ELR (cell line): ENCODE data around the gene GAB2.
A peak's percentile ranks its signal among the peaks of the same experiment; 100 is the strongest.
"Not testable (repeated sequence)": the region's sequence is repeated elsewhere in the genome, so short reads cannot be mapped to it uniquely, and the experiment has no call there.

Experiments used
- DNase-seq: peaks from one replicate; pipeline ENCODE4 v3.0.0-alpha.2; 2015; ENCODE audit warnings: low read depth

Gene GAB2

DNA sequence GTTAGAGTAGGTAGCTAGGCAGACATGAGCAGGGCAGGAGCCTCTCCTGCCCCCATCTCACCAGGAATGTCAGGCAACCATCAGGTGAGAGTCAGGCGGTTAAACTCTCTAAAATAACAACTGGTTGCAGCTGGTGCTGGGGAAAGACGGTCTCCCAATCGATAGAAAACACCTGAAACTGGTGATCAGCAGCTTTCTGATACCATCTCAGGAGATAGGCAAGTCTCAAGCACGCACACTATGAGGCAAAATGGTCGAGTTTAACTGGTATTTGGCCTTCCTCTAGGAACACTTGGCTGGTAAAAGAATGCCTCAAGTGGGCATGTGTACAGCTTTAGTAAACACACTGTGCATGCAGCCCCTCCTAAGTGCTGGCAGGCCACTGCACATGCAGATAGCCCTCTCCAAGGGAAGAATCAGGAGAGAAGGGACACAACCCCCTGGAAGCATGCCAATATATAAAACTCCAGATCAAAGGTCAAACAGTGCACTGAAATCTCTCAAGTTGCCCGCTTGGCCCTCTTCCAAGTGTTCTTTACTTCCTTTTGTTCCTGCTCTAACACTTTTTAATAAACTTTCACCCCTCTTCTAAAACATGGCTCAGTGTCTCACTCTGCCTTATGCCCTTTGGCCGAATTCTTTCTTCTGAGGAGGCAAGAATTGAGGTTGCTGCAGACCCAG is 140.2 kb downstream of the GAB2 start:
- DNase-seq = no peak

DNA sequence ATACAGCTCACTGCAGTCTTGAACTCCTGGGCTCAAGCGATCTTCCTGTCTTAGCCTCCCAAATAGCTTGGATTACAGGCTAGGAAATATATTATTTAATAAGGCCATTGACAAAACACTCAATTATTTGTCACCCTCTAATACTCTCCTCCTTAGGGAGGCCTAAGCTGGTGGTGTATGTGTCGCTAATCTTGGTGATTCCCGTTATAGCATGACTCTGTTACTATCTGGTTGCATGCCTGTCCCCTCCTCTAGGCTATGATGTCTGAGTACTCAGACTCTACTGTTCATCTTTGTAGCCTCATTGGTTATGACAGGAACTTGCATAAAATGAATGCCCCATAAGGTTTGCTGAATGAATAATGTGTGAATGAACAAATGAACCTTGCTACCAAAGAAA is 141.3 kb downstream of the GAB2 start:
- DNase-seq = no peak

DNA sequence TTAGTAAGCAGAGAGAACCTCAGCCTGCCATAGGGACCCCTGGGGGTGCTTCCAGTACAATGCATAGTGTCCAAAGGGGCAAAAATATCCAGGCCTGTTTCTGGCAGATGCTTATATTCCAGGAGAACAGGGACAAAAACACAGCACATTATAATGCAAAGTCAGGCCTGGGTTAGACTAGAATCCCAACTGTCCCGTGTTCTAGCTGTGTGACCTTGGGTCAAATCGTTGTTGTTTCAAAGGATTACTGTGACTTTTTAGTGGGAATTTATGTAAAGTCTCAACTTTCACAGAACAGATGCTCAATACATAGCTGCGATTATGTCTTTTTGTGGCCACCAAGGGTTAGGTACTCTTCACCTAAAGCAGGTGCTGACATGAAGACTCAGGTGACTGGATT is 142.9 kb downstream of the GAB2 start:
- no peak for DNase-seq

DNA sequence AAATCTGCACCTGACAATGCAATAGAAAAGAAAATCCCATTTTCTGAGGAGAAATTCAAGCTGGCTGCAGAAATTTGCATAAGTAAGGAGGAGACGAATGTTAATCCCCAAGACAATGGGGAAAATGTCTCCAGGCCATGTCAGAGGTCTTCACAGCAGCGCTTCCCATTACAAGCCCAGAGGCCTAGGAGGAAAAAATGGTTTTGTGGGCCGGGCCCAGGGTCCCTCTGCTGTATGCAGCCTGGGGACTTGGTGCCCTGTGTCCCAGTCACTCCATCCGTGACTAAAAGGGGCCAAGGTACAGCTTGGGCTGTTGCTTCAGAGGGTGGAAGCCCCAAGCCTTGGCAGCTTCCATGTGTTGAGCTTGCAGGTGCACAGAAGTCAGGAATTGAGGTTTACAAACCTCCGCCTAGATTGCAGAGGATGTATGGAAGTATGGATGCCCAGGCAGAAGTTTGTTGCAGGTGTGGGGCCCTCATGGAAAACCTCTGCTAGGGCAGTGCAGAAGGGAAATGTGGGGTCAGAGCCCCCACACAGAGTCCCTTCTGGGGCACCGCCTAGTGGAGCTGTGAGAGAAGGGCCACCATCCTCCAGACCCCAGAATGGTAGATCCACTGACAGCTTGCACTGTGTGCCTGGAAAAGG is 144.9 kb downstream of the GAB2 start:
- not testable (repeated sequence) for DNase-seq

DNA sequence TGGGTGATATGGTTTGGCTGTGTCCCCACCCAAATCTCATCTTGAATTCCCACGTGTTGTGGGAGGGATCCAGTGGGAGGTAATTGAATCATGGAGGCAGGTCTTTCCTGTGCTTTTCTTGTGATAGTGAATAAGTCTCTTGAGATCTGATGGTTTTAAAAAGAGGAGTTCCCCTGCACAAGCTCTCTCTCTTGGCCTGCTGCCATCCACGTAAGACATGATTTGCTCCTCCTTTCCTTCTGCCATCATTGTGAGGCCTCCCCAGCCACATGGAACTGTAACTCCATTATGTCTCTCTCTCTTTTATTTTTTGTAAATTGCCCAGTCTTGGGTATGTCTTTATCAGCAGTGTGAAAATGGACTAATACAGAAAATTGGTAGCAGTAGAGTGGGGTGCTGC is 145.8 kb downstream of the GAB2 start:
- DNase-seq = not testable (repeated sequence)

DNA sequence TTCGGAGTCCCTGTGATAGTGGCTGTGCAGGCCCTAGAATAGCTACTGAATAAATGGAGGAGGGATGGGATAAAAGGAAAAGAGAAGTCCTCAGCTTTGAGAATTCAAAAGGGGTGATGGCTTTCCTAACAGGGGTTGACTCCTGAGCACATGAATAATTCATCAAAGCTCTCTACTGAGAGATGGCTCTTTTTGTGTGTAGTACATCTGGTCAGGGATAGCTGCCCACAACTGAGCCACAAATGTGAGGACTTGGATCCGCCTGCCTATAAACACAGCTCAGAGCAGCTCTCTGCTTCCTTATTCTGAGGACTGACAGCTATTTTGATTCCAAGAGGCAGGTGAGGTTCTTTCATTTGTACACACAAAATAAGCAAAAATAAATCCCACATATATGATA is 146.6 kb downstream of the GAB2 start:
- DNase-seq = no peak

DNA sequence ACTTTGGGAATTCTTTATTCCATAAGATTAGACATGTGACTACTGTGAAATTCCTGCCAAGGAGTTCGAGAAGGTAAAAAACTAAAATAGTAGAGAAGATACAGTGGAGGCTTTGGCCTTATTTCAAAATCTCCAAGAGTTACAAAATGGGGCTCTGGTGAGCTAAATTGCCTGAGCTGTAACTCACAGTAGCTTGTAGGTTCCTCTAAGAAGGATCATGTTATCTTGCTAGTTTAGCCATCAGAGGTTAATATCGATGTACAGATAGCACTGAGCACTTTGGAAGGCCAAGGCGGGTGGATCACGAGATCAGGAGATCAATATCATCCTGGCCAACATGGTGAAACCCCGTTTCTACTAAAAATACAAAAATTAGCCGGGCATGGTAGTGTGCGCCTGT is 147.8 kb downstream of the GAB2 start:
- DNase-seq = no peak

DNA sequence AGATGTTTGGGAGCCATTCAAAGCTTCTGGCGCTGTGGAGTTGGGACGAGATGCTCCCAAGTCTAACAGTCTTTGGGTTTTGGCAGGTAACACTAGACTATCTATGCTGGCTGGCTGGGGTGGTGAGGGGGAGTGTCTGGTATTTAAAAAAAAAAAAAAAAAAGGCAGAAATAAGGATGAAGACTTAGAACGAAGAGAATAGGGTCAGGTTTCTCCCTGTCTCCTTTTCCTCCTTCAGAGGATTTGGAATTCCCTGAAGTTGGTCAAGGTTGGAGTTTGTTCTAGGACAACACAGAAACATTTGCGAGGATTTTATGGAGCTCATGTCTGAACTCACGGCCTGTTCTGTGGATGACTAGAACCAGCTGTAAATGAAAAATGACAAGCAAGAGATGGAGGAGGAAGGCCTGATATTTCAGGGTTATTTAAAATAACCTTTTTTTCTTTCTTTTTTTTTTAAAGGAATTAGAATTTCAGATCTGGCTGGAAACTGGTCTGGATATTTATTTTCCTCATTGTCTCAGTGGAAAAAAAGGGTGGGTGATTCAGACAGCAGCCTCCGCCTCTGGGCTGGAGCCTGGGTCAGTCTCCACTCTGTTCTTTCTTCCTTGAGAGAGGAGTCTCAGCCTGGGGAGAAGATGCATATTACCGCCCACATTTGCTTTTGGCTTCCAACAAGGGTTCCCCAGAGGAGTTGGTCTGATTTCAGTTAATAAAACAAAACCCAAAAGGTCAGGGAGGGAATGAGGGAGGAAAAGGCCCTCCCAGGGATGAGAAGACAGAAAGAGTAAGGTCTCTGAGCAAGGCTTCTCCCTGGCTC is 148.8 kb downstream of the GAB2 start:
- DNase-seq = no peak

DNA sequence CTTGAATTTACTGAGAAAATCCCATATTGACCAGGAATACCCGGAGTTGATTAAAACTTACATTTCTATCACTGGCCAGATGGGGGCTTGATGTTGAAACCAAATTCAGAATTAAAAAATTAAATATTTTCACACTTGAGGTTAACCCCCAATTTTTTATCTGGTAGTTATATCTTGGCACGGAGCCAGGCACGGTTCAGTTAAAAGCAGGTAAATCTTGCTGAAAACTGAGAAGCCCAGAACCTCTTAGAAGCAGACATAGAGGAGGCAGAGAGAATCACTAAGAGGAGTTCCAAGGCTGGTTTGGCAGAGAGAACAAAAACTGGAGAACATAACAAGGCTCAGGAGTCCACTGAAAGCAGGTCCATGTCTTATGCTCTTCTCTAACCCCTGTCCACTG is 151.2 kb downstream of the GAB2 start:
- DNase-seq = no peak

DNA sequence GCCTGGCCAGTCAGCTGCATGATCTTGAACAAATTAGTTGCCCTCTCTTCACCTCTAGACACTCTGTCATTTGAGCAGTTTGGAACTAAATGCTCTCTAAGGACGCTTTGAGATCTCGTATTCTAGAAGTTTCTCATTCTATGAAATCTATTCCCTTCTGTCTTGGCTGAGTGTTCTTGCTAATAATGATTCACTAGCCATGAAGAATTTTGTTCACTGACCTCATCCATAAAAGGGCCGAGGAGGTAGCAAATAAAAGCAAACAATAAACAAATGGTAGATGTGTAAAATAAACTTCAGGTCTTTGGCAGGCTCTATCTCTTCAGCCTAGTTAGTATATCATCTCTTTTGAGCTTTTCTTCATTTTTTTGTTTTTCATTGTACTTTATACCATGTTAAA is 152.3 kb downstream of the GAB2 start:
- peak; percentile 23 for DNase-seq

DNA sequence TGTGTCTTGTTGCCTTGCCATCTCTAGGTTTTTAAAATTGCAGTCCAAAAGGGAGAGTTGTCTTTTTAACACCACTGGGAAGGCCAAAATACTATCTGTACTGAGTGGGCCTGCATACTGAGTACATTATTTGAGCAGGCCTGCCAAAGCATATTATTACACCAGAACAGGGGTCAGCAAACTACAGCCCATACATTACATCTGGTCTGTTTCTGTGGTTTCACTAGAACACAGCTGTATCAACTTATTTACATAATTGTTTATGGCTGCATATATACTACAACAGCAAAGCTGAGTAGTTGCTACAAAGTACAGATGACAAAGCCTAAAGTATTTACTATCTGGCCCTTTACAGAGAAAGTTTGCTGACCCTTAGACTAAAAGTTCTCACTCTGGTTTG is 154.9 kb downstream of the GAB2 start:
- no peak for DNase-seq

DNA sequence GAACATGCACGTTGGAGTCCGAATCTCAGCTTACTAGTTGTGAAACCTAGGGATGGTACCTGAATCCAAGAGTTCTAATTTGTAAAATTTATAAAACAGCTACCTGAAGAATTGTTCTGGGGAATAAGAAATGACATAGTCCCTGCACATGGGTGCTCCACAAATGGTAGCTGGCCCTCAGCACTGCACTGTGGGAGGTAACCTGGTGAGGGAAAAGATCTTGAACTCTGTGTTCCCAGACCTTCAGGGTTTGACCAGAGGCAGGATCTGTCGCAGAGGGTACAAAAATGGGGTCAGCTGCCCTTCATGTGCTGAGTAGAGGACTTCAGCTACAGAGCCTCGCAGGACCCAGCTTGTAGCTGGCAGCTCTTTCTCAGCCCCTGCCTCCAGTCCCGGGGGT is 155.4 kb downstream of the GAB2 start:
- no peak for DNase-seq

DNA sequence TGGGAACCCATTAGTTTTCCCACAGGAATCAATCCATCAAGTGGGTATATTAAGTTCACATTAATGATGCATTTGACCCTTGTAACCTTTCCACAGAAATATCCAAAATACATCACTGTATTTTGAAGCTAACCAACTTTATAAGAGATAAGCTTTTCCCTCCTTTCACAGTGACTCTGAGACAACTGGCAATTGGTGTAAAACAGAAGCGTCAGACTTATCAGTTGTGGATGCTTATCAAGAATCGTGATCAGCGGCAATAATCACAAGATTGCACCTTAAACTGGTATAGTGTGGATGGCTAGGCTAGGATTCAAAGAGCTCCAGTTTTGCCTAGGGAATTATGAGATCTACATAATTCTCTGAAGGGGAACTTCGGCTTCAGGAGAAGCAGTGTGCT is 155.8 kb downstream of the GAB2 start:
- DNase-seq = no peak

DNA sequence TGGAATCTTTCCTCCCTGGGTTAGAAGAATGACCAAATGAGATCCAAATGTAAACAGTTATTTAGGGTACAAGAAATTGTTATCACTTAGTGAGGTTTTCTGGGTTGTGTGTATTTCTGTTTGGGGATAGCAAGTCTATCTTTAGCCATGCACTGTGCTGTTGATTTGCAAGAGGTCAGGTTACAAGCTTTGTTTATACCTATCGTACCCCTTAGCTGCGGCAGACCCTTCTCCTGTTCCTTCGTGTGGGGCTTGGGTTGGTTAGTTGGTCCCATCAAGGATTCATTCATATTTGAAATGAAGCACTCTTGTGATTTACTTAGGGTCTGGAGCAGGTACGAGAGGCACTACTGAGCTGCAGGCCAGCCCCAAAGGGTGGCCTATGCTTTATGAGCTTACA is 156.3 kb downstream of the GAB2 start:
- DNase-seq = no peak

DNA sequence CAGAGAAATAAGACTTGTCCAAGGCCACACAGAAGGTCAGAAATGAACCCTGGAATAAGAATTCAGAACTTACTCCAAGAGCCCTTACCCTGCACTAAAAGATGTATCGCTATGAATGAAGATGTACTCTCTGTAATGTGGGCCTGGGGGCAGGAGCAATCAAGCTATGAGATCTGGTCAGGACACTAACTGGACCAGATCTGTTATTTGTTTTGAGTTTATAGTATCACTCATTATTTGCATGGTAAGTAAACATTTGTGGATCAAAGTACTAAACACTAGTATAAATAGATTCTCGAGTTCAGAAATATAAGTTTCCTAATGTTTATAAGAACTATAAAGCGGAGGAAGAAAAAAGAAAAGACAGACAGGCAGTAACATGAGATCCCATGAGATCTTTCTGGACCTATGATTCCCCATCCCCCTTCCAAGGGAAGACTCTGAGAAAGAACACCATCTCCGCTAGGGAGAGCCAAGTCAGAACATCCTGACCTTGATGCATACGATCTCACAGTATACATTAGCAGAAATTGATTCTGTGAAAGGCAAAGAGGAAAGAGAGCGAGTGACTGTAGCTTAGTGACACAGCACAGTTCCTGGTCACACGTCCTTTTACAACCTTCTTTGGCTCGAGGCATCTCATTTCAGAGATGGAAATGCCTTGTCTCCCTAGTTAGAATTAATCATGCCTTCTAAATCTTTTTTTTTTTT is 157.7 kb downstream of the GAB2 start:
- no peak for DNase-seq

DNA sequence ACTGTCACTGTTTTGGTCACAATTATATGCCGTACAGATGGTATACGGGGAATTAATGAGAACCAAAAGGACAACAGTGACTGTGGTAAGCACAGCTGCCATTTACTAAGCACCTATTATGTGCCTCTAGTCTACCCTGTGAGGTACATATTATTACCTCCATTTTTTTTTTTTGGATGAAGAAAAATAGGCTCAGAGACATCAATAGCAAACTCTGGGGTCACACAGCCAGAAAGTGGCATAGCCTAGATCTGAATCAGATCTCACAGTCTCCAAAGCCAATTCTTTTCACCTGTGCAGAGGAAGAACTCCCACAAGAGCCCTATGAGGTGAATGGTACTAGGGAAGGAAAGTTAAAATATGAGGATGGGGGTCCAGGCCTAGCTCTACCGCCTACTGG is 160.0 kb downstream of the GAB2 start:
- no peak for DNase-seq

DNA sequence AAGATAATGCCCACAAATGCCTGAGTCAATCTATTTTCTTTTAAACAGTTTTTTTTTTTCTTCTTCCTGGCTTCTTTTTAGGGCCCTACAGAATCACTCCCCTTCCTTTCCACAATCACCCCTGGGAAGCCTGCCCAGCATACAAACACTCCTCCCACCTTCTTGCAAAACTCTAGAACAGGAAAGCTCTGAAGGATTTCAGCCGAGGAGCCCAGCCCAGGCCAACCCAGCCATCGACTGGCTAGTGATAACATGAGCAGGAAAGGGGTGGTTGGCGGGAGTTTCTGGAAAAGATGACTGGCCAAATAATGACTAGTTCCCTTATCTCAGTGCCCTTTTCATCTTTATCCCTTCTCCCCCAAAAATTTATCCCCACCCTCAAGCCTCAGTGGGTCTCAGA is 160.7 kb downstream of the GAB2 start:
- no peak for DNase-seq

DNA sequence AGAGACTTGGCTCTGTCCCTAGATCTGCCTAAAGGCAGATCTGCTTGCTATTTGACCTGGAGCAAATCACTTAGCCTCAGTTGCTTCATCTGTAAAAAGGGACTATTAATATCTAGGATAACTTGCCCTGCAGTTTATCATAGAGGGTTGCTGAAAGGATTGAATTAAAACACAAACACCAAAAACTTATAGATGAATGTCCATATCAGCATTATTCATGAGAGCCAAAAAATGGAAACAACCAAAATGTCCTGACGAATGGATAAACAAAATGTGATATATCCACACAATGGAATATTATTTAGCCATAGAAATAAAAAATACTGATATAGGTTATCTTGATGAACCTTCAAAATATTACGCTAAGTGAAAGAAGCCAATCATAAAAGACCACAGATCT is 161.7 kb downstream of the GAB2 start:
- DNase-seq = no peak

DNA sequence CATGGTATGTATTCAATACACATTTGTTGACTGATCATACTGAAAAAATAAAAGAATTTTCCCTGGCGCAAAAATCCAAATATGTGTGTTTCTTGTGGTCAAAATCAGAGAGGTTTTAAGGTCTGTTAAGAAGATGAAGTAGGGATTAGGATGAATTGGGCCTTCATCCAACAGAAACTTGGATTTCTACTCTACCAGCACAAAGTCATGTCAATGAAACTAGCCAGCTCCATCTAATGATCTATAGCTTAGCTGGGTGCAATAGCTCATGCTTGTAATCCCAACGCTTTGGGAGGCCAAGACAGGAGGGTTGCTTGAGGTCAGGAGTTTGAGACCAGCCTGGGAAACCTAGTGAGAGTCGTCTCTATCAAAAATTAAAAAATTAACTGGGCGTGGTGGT is 163.4 kb downstream of the GAB2 start:
- no peak for DNase-seq

DNA sequence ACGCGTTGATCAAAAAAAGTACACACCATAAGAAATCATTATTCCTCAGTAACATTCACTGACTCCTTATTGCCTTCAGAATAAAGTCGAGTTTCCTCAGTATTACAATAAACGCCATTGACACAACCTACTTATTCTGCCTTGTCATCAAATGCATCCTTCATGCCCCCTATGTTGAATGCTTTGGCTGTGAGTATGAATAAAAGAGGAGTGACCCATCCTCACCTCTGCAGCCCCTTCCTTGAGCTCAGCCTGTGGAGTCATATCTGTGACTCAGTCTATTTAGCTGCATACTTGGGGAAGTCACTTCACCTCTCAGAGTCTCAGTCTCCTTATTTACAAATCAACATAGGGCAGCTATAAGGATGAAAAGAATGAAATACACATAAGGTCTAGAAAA is 163.8 kb downstream of the GAB2 start:
- peak; percentile 86 for DNase-seq

DNA sequence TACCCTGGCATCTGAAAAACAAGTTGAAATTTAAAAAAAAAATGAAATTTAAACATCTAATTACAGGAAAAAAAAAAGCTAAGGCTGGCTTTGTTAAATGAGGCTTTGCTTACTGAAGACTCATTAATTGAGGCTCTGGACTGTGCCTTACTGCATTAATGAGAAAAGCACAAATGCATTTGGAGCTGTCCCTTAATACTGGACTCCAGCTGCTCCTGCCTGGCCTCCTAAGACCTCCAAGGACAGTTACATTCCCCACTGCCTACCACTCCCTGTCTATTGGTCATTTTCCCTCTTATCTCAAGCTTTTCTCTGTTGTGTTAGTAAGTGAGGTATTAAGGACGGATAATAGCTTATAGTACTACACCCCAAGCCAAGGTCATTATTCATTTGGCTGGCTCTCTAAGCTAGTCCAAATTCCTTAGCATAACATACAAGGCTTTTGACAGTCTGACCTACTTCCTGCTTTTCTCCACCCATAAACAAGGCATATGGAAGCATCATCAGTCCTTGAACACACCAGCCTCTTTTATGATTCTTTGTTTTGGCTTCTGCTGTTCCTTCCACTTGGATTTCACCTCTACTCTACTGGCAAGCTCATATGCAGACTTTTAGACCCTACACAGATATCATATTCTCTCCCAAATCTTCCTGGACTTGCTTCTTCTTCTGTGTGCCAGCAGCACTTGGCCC is 166.4 kb downstream of the GAB2 start:
- peak; percentile 15 for DNase-seq

DNA sequence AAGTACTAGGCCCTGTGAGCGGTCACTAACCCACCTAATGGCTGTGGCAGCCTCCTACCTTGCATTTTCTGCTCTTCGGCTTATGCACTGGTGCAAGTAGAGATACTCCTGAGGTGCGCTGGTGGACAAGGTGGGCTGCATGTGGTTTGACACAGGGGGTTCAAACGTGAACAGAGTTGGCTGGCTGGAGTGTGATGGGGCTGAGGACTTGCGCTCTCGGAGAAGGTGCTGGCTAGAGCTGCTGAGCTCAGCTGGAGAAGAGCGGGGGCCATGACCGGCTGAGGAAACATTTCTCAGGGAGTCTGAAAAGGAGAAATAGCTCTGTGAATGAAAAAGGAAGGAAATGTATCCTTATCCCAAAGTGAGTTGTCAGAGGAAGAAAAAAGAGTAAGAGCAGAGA is 167.5 kb downstream of the GAB2 start:
- no peak for DNase-seq
